Lung (tissue), 12 donors: ENCODE data around the gene ALKBH7. TPM values are rescaled to one million over a fixed set of nuclear protein-coding genes. Genes with fewer than 3 reads are reported as not detected.

Source experiments
- ATAC-seq: fragments of 200-7000 bp; cut with Tn5 transposase; one replicate; pipeline ENCODE4 v1.9.1; 2020; ENCODE audit warnings: moderate number of reproducible peaks; ENCODE audit not compliant: insufficient read depth, low FRiP score
- DNase-seq, 3 donors: peaks; one replicate each; pipeline ENCODE4 v3.0.0-alpha.2; 2013 to 2017
- H3K27ac ChIP-seq, 2 donors: one replicate each; pipeline ENCODE4 v1.5.1; 2013; ENCODE audit warnings: mild to moderate bottlenecking in 2 of 2, moderate library complexity in 2 of 2, control low read depth in 1 of 2, inconsistent platforms in 1 of 2, low read depth in 1 of 2, low read length in 1 of 2
- H3K27me3 ChIP-seq, 3 donors: one replicate each; pipeline ENCODE4 v1.5.1; 2013; ENCODE audit warnings: low read length in 2 of 3; ENCODE audit not compliant: control insufficient read depth in 3 of 3, insufficient read depth in 3 of 3
- H3K36me3 ChIP-seq, 4 donors: one replicate each; pipeline ENCODE4 v1.5.1; 2013; ENCODE audit warnings: low read length in 4 of 4, mild to moderate bottlenecking in 1 of 4, moderate library complexity in 1 of 4; ENCODE audit not compliant: control insufficient read depth in 4 of 4, insufficient read depth in 4 of 4
- H3K4me1 ChIP-seq, 5 donors: one replicate each; pipeline ENCODE4 v1.5.1; 2013; ENCODE audit warnings: low read length in 5 of 5, mild to moderate bottlenecking in 2 of 5, moderate library complexity in 1 of 5; ENCODE audit not compliant: control insufficient read depth in 5 of 5, insufficient read depth in 5 of 5
- H3K4me3 ChIP-seq: one replicate; pipeline ENCODE4 v1.5.1; 2013; ENCODE audit warnings: mild to moderate bottlenecking, control low read depth, moderate library complexity
- H3K9ac ChIP-seq, 2 donors: one replicate each; pipeline ENCODE4 v1.5.1; 2013; ENCODE audit warnings: low read length in 2 of 2, control low read depth in 1 of 2; ENCODE audit not compliant: insufficient read depth in 1 of 2
- H3K9me3 ChIP-seq, 4 donors: one replicate each; pipeline ENCODE4 v1.5.1; 2013; ENCODE audit warnings: low read length in 3 of 4, mild to moderate bottlenecking in 1 of 4, moderate library complexity in 1 of 4; ENCODE audit not compliant: control insufficient read depth in 4 of 4, insufficient read depth in 3 of 4
- CTCF ChIP-seq: IDR thresholded peaks from 2 replicates; pipeline ENCODE4 v1.5.1; 2012; ENCODE audit warnings: mild to moderate bottlenecking; ENCODE audit errors: control extremely low read depth, extremely low read depth
- WGBS, 2 donors: extraction: QIAGEN DNeasy Blood & Tissue Kit; methylation state at CpG; one replicate each; pipeline ENCODE4 v1.1.7; 2013; 5-methylcytosine and 5-hydroxymethylcytosine counted together
- polyA plus RNA-seq, 2 donors: library from polyadenylated mRNA; stranded (reverse); fragments of 200-250 nt; gene quantifications; one replicate each; pipeline ENCODE4 v1.2.1, GENCODE V29; 2013
- total RNA-seq, 2 donors: library from RNA; depleted of rRNA in 1 of 2; stranded (reverse); fragments of >200 nt in 1 of 2; gene quantifications; one replicate each; pipeline ENCODE4 v1.2.1, GENCODE V29; 2014 to 2021
- donor health status: control.
- donor health status: control.
- donor health status: Bipolar disorder and iron deficiency.
- donor health status: healthy.
- donor health status: DM: yes; HTN: yes; CAD: no.

Gene ALKBH7
- total and polyA plus RNA-seq, 4 donors: 26.8 to 84.2 (median 53.4) TPM

GRCh38 chr19:6393074-6393982 is 20.7 kb downstream of the ALKBH7 start, which contains the start of gene GTF2F1:
TSS of gene GTF2F1 (minus strand) at chr19:6393164. CDS start at chr19:6392995, 169 bp downstream.
- peaks cover 2 to 13% (median 9%) of the 10 kb centered on the region in 4 donors for H3K36me3 ChIP-seq
- peak; percentile 8 for TF ChIP-seq CTCF
- ATAC-seq (peak; percentile 87), DNase-seq (peak; percentile 98 to 100 (median 99))
- WGBS, 2 donors: 0 to 1% methylated on average over 69 of the region's 69 CpGs
- peaks cover 0 to 13% (median 6%) of the 10 kb centered on the region in 5 donors for H3K4me1 ChIP-seq
- H3K9me3 ChIP-seq: no peaks in the 10 kb centered on the region
- no peaks in the 10 kb centered on the region for H3K27me3 ChIP-seq
- peak within 1 kb of the TSS; percentile 91 to 96 for H3K27ac ChIP-seq
- H3K4me3 ChIP-seq: peak within 1 kb of the TSS; percentile 90
- peak within 1 kb of the TSS; percentile 91 for H3K9ac ChIP-seq

DNA sequence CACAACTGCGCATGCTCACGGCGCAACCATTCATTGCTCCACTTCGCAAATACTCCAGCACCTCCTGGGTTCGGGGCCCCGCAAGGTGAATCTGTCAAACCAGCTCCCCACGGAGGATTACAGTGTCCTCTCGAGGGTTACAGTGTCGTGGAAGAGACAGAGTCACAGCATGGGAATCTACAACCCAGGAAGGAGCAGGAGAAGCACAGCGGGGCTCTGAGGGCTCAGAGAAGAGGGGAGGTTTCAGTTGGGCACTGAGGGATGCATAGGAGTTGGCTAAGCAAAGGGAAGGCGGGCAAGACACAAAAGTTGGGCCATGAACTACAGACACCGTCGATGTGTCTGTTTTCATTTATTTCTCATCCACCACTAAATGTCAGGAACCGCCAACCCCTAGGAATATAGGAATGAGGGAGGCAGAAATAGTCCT is 21.4 kb downstream of the ALKBH7 start:
- peak overlapping the region; percentile 87 to 88 for H3K9ac ChIP-seq
- H3K4me1 ChIP-seq: peaks cover 0 to 13% (median 6%) of the 10 kb centered on the region in 5 donors
- ATAC-seq (no peak), DNase-seq (no peak)
- whole genome bisulfite sequencing, 2 donors: 26 to 27% methylated on average over 14 of the region's 14 CpGs
- no peaks in the 10 kb centered on the region for H3K27me3 ChIP-seq
- peaks cover 0 to 9% (median 6%) of the 10 kb centered on the region in 4 donors for H3K36me3 ChIP-seq
- peak overlapping the region; percentile 91 to 96 for H3K27ac ChIP-seq
- no peak for TF ChIP-seq CTCF
- H3K9me3 ChIP-seq: no peaks in the 10 kb centered on the region
- H3K4me3 ChIP-seq: peak overlapping the region; percentile 90

DNA sequence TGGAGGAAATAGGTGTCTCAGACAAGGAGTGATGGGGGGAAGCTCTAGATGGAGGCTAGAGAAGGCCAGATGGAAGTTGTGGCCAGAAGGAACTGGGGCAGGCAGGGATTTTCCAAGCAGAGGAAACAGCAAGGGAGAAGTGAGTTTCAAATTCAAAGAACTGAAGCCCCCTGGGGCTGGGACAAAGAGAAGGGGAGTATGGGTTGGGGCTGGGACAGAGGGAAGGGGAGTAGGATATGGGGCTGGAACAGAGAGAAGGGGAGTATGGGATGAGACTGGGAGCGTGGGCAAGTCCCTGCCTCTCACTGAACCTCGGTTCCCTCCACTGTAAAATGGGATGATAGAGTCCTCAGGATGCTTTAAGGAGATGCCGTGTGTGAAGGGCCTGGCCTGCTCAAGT is 22.2 kb downstream of the ALKBH7 start:
- H3K4me1 ChIP-seq: peaks cover 0 to 13% (median 6%) of the 10 kb centered on the region in 5 donors
- no peaks in the 10 kb centered on the region for H3K27me3 ChIP-seq
- H3K27ac ChIP-seq: no peak overlapping the region
- DNase-seq: no peak
- WGBS, 2 donors: 93 to 97% methylated on average over 3 of the region's 3 CpGs
- peaks cover 0 to 5% (median under 1%) of the 10 kb centered on the region in 4 donors for H3K36me3 ChIP-seq
- no peaks in the 10 kb centered on the region for H3K9me3 ChIP-seq
- no peak for ATAC-seq
- no peak for TF ChIP-seq CTCF
- no peak overlapping the region for H3K4me3 ChIP-seq
- H3K9ac ChIP-seq: no peak overlapping the region
